ENCODE measurements around the gene ADORA1. TPM values are rescaled to one million over a fixed set of nuclear protein-coding genes. Genes with fewer than 3 reads are reported as not detected.

ADORA1 gene
- total RNA-seq, 2 experiments from 2014 or later, result not detected

Other genes with a start within 250 kb of the ADORA1 start
- 10 to 100 TPM; 12.7 to 13.1 TPM for gene RABIF, start 238.6 kb upstream of the ADORA1 start, total RNA-seq
- gene KLHL12, start 200.5 kb upstream of the ADORA1 start, total RNA-seq, result 10 to 100 TPM; 30.1 to 30.5 TPM
- gene ADIPOR1, start 169.4 kb upstream of the ADORA1 start, total RNA-seq, result 10 to 100 TPM; 64.8 to 64.9 TPM
- 10 to 100 TPM; 30.6 to 35.2 TPM for gene CYB5R1, start 160.5 kb upstream of the ADORA1 start, total RNA-seq
- 10 to 100 TPM; 77.1 to 78.4 TPM for gene TMEM183A, start 120.4 kb upstream of the ADORA1 start, total RNA-seq
- 10 to 100 TPM; 48.5 to 56.0 TPM for gene PPFIA4, start 101.2 kb upstream of the ADORA1 start, total RNA-seq
- not detected for gene MYOG, start 41.7 kb upstream of the ADORA1 start, total RNA-seq
- not detected for gene MYBPH, start 48.1 kb downstream of the ADORA1 start, total RNA-seq
- gene CHI3L1, start 59.0 kb downstream of the ADORA1 start, total RNA-seq, result under 1 TPM; 0.37 to 0.53 TPM
- gene CHIT1, start 101.9 kb downstream of the ADORA1 start, total RNA-seq, result 1 to 10 TPM in 1 of 2 experiments, under 1 TPM in 1; 0.67 to 1.0 TPM
- gene BTG2, start 177.8 kb downstream of the ADORA1 start, total RNA-seq, result 10 to 100 TPM; 90.3 to 99.8 TPM
- not detected for gene FMOD, start 223.4 kb downstream of the ADORA1 start, total RNA-seq

Data from activated naive CD8-positive, alpha-beta T cell treated with anti-CD3 and anti-CD28 coated beads, Interleukin-2, amount 10 ng/mL, durations not matched to agents 7 days and 5 days (primary cell).